GM21360 (cell line): ENCODE results near the gene EBLN2.

Source experiments
- ATAC-seq: cut with Tn5 transposase; IDR thresholded peaks from one replicate; pipeline ENCODE4 v1.9.1; 2021; ENCODE audit warnings: mild to moderate bottlenecking, moderate library complexity; ENCODE audit not compliant: unreplicated experiment

The EBLN2 gene

DNA sequence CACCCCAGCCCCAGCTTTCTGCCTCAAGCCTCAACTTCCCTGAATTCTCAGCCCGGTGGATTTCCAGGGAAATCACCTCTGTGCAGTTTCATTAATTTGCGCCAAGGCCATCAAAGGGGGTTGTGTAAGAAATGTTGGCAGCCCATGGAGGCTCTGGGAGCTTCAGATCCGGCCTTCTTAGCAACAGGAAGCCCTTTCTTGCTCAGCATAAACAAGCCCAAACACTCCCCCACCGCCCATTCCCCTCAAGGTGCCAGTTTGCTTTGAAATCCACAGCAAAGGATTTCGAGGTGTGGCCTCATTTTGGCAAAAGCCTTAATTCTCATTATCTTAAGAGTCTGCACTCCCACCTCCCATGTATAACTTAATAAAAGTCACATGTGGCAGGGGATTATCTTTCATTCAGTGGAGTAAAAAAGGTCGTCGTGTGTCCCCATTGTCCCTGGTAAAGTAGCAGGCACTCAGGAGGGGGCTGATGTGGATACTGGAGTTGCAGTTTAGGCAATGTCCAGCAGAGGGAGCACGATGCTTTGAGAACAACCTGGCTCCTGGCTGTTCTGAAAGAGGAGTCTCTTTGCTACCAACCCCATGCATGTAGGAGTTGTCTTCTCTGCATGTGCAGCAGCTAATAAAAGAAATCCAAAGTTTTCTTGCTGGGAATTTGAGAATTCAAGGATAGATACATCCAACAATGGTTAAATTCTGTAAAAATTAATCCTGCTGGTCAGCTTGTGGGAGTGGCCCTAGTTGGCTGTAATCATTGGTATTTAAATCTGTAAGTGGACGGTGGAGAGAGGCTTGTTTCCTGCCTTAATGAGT is 39.5 kb downstream of the EBLN2 start:
- peak; percentile 84 for ATAC-seq

GRCh38 chr3:73101881-73102280 is 40.4 kb downstream of the EBLN2 start:
- no peak for ATAC-seq

- no peak for ATAC-seq
Observed at GRCh38 chr3:73107215-73107614, 45.8 kb downstream of the EBLN2 start.

- no peak for ATAC-seq
Observed at GRCh38 chr3:73107676-73108187, 46.3 kb downstream of the EBLN2 start.

- no peak for ATAC-seq
Observed at GRCh38 chr3:73108750-73109149, 47.3 kb downstream of the EBLN2 start.

DNA sequence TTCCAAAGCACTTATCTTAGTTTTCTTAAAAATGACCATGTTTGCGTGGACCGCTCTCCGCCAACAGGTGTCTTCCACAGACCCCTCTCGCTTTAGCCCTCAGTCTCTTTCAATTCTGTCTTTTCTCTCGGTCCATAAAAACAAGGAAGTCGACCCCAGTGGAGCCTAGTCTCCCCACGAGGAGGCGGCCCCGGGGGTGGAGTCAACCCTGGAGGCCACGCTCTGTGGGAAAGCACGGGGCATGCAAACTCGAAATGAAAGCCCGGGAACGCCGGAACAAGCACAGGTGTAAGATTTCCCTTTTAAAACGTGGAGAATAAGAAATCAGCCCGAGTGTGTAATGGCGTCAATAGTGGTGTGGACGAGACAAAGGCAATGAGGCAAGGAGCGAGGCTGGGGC is 49.1 kb downstream of the EBLN2 start:
- ATAC-seq = no peak
